Suprapubic skin (tissue), 4 donors: ENCODE data around the gene KREMEN1. TPM values are rescaled to one million over a fixed set of nuclear protein-coding genes. Genes with fewer than 3 reads are reported as not detected.

Experiments
- DNase-seq, 2 donors: peaks; one replicate each; pipeline ENCODE4 v3.0.0-alpha.2; 2019; ENCODE audit warnings: low spot score in 2 of 2
- H3K27ac ChIP-seq: fragments of 200-600 bp; sonication (generic); one replicate; pipeline ENCODE4 v1.5.1; 2019
- H3K27me3 ChIP-seq: fragments of 200-600 bp; sonication (generic); one replicate; pipeline ENCODE4 v1.5.1; 2019
- H3K36me3 ChIP-seq: fragments of 200-600 bp; sonication (generic); one replicate; pipeline ENCODE4 v1.5.1; 2019
- H3K4me1 ChIP-seq: fragments of 200-600 bp; sonication (generic); one replicate; pipeline ENCODE4 v1.5.1; 2019
- H3K4me3 ChIP-seq: fragments of 200-600 bp; sonication (generic); one replicate; pipeline ENCODE4 v1.5.1; 2019; ENCODE audit warnings: mild to moderate bottlenecking
- H3K9me3 ChIP-seq: fragments of 200-600 bp; sonication (generic); one replicate; pipeline ENCODE4 v1.5.1; 2019
- CTCF ChIP-seq, 2 donors: fragments of 200-600 bp in 1 of 2; fragments of 450-650 bp in 1 of 2; sonication (generic) in 1 of 2; IDR thresholded peaks; one replicate each; pipeline ENCODE4 v1.5.1; 2016 to 2019; ENCODE audit warnings: antibody characterized with exemption in 2 of 2, mild to moderate bottlenecking in 1 of 2, moderate library complexity in 1 of 2
- EP300 ChIP-seq: sonication (generic); formaldehyde crosslinking; IDR thresholded peaks from one replicate; pipeline ENCODE4 v1.6.1; 2017; ENCODE audit warnings: antibody characterized with exemption
- POLR2A ChIP-seq, 2 donors: fragments of 450-650 bp; IDR thresholded peaks; one replicate each; pipeline ENCODE4 v1.6.1; 2017; ENCODE audit warnings: antibody characterized with exemption in 2 of 2, mild to moderate bottlenecking in 2 of 2, moderate library complexity in 2 of 2
- POLR2AphosphoS5 ChIP-seq, 3 donors: sonication (generic); formaldehyde crosslinking; IDR thresholded peaks; one replicate each; pipeline ENCODE4 v1.6.1; 2017; ENCODE audit warnings: antibody characterized with exemption in 3 of 3
- WGBS: methylation state at CpG from one replicate; pipeline ENCODE4 v1.1.5; 2018; 5-methylcytosine and 5-hydroxymethylcytosine counted together
- total RNA-seq, 4 donors: library from RNA; depleted of rRNA; stranded (reverse); fragments of >200 nt; gene quantifications; one replicate each; pipeline ENCODE4 v1.1.0, GENCODE V29; 2016

The KREMEN1 gene, protein sequence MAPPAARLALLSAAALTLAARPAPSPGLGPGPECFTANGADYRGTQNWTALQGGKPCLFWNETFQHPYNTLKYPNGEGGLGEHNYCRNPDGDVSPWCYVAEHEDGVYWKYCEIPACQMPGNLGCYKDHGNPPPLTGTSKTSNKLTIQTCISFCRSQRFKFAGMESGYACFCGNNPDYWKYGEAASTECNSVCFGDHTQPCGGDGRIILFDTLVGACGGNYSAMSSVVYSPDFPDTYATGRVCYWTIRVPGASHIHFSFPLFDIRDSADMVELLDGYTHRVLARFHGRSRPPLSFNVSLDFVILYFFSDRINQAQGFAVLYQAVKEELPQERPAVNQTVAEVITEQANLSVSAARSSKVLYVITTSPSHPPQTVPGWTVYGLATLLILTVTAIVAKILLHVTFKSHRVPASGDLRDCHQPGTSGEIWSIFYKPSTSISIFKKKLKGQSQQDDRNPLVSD
- total RNA-seq = 10 to 100 TPM; 51.6 to 71.1 (median 60.9) TPM

DNA sequence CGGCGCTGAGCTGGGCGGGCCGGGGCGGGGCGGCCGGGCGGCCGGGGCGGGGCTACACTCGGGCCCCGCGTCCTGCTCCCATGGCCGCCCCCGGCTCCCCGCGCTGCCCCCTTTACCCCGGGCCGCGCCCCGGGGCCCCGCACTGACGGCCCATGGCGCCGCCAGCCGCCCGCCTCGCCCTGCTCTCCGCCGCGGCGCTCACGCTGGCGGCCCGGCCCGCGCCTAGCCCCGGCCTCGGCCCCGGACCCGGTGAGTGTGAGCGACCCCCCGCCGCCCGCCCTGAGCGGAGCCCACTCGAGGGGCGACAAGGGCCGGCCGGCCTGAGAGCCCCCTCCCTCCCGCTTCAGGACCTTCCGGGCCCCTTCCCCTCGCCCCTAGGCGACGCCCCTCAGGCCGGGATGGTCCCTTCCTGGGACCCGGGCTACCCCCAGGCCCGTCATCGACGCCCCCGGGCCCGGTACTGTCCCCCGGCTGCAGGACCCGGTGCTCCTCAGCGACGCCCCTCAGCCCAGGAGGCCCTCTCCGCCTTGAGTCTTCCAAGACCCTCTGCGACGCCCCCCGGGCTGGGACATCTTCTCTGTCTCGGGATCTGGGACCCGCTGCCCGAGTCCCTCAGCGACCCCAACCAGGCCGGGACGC lies at the start of gene KREMEN1:
KREMEN1 (plus strand) TSS at position 57 of the 639 bp plus-strand sequence; CDS start at position 153, 96 bp downstream.
- no peaks in the 10 kb centered on the region for H3K27me3 ChIP-seq
- no peak for DNase-seq
- WGBS = 2% methylated on average over 19 of the region's 76 CpGs
- H3K9me3 ChIP-seq = no peaks in the 10 kb centered on the region
- TF ChIP-seq EP300 (no peak), POLR2A (IDR thresholded peaks at IDR 0.05) (peak in 1 of 2 donors; percentile 25)
- H3K4me3 ChIP-seq = peak within 1 kb of the TSS; percentile 93
- H3K27ac ChIP-seq = peak within 1 kb of the TSS; percentile 94
- no peaks in the 10 kb centered on the region for H3K36me3 ChIP-seq
- H3K4me1 ChIP-seq = peaks cover 61% of the 10 kb centered on the region

DNA sequence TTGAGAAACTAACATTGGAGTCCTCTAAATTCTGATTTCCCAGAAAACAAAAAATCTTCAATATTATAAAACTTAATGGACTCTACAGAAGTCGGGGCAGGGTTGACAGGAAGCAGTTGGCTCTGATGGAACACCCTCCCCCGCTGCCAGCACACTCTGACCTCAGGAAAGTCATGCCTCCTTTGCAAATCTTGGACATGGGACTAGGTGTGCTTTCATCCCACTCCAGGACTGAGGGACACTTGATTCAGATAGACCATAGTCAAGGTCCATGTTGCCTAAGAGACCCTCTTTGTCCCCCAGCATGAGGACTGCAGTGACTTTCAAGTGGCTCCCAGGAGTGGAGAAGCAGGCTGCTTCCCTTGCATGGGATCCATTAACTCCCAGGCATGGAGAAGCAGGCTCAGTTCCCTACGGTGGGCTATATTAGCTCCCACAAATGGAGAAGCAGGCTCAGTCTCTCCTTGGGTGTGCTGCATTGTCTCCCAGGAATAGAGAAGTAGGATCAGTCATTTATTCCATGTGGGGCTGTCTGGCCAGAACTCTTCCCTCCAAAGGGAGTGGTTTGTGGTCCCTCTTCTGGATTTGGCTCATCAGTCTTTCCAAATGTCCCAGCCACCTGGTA lies 49.6 kb upstream of the KREMEN1 start:
- H3K4me1 ChIP-seq = no peaks in the 10 kb centered on the region
- no peaks in the 10 kb centered on the region for H3K27me3 ChIP-seq
- no peak overlapping the region for H3K27ac ChIP-seq
- no peaks in the 10 kb centered on the region for H3K36me3 ChIP-seq
- WGBS = 50% methylated on average over 3 of the region's 3 CpGs
- no peaks in the 10 kb centered on the region for H3K9me3 ChIP-seq
- DNase-seq = no peak
- TF ChIP-seq POLR2AphosphoS5 (IDR thresholded peaks at IDR 0.05) (no peak), EP300 (no peak), POLR2A (IDR thresholded peaks at IDR 0.05) (no peak), CTCF (IDR thresholded peaks at IDR 0.05) (no peak)
- no peak overlapping the region for H3K4me3 ChIP-seq

DNA sequence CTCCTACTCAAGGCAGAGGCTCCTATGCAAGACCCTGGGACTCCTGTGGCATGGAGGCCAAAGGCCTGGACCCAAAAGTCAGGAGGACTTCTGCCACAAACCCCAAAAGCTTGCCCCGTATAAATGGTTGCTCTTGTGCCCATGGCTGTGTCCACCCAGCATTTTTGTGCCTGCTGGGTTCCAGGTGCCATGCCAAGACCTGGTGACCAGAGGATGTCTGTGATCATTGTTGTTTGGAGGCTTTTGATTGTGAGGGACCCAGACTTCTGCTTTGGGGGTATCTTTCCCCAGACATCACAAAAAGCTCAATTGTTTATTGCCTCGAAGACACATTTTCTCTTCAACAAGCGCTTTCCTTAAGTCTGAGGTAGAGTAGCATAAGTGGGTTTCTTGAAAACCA lies 46.3 kb upstream of the KREMEN1 start:
- TF ChIP-seq POLR2AphosphoS5 (IDR thresholded peaks at IDR 0.05) (no peak), CTCF (IDR thresholded peaks at IDR 0.05) (no peak), POLR2A (IDR thresholded peaks at IDR 0.05) (no peak), EP300 (no peak)
- Histone ChIP-seq H3K9me3 (no peaks in the 10 kb centered on the region), H3K4me1 (peaks cover 16% of the 10 kb centered on the region), H3K4me3 (no peak overlapping the region), H3K27me3 (no peaks in the 10 kb centered on the region), H3K36me3 (no peaks in the 10 kb centered on the region), H3K27ac (no peak overlapping the region)
- 99% methylated on average over 3 of the region's 3 CpGs for WGBS
- no peak for DNase-seq

GRCh38 chr22:29028468-29028867 lies 44.4 kb upstream of the KREMEN1 start:
- Histone ChIP-seq H3K4me3 (no peak overlapping the region), H3K27ac (no peak overlapping the region), H3K27me3 (no peaks in the 10 kb centered on the region), H3K36me3 (no peaks in the 10 kb centered on the region), H3K4me1 (peaks cover 22% of the 10 kb centered on the region), H3K9me3 (no peaks in the 10 kb centered on the region)
- TF ChIP-seq CTCF (IDR thresholded peaks at IDR 0.05) = no peak
- no peak for DNase-seq
- WGBS = 88% methylated on average over 4 of the region's 4 CpGs

- 93% methylated on average over 9 of the region's 9 CpGs for WGBS
- H3K4me1 ChIP-seq = peaks cover 22% of the 10 kb centered on the region
- no peak overlapping the region for H3K27ac ChIP-seq
- H3K27me3 ChIP-seq = no peaks in the 10 kb centered on the region
- DNase-seq = no peak
- H3K9me3 ChIP-seq = no peaks in the 10 kb centered on the region
- no peaks in the 10 kb centered on the region for H3K36me3 ChIP-seq
- TF ChIP-seq EP300 (no peak), CTCF (IDR thresholded peaks at IDR 0.05) (no peak), POLR2A (IDR thresholded peaks at IDR 0.05) (no peak), POLR2AphosphoS5 (IDR thresholded peaks at IDR 0.05) (no peak)
- H3K4me3 ChIP-seq = no peak overlapping the region
These were observed 43.4 kb upstream of the KREMEN1 start for GRCh38 chr22:29029202-29030000.
